Measurements from ENCODE around the gene ADAMTS14. TPM values are rescaled to one million over a fixed set of nuclear protein-coding genes. Genes with fewer than 3 reads are reported as not detected.

The ADAMTS14 gene
- total RNA-seq, 2 experiments from 2014 or later: 0.03 TPM; not detected in 1

GRCh38 chr10:70711911-70712310 lies 39.6 kb downstream of the ADAMTS14 start:
- H3K79me2 ChIP-seq (ENCODE audit: insufficient read depth, low read depth, low read length): no peaks in the 10 kb centered on the region
- no peaks in the 10 kb centered on the region for H3K9me3 ChIP-seq (ENCODE audit: low read length)
- no TSS peak for BruUV-seq (replicated peaks)
- ChIA-PET POLR2A (no interaction called here), CTCF (ENCODE audit: unreplicated experiment) (no interaction called here)
- H3K36me3 ChIP-seq (ENCODE audit: insufficient read depth, low read length): no peaks in the 10 kb centered on the region
- H3K4me2 ChIP-seq (ENCODE audit: low read length): no peak overlapping the region
- no peaks in the 10 kb centered on the region for H4K20me1 ChIP-seq (ENCODE audit: insufficient read depth, low read length)
- H2AFZ ChIP-seq (ENCODE audit: low read length): no peak overlapping the region
- DNase-seq (ENCODE audit: low spot score): no peak
- intact Hi-C loops (cut with micrococcal nuclease; ENCODE audit: unreplicated experiment): no loop called here
- TF ChIP-seq EZH2phosphoT487 (IDR thresholded peaks at IDR 0.05; ENCODE audit: borderline replicate concordance, low read depth, low read length): no peak
- TF ChIP-seq CTCF (conservative IDR thresholded peaks at IDR 0.05; ENCODE audit: low read length): no peak
- no peaks in the 10 kb centered on the region for H3K9me2 ChIP-seq (ENCODE audit: insufficient read depth, low read length)
- no peak overlapping the region for H3K27ac ChIP-seq (ENCODE audit: low read depth, low read length, poor library complexity, severe bottlenecking)
- no peaks in the 10 kb centered on the region for H3K4me1 ChIP-seq (ENCODE audit: insufficient read depth, low read length, poor library complexity, severe bottlenecking)
- H3K4me3 ChIP-seq (ENCODE audit: low read depth, low read length, poor library complexity, severe bottlenecking): no peak overlapping the region

- ChIA-PET CTCF (ENCODE audit: unreplicated experiment) (no interaction called here), POLR2A (no interaction called here)
- no peak for TF ChIP-seq EZH2phosphoT487 (IDR thresholded peaks at IDR 0.05; ENCODE audit: borderline replicate concordance, low read depth, low read length)
- BruUV-seq (replicated peaks): no TSS peak
- H3K9me3 ChIP-seq (ENCODE audit: low read length): no peaks in the 10 kb centered on the region
- intact Hi-C loops (cut with micrococcal nuclease; ENCODE audit: unreplicated experiment): no loop called here
- DNase-seq (ENCODE audit: low spot score): no peak
- H3K9me2 ChIP-seq (ENCODE audit: insufficient read depth, low read length): no peaks in the 10 kb centered on the region
- no peak overlapping the region for H3K4me3 ChIP-seq (ENCODE audit: low read depth, low read length, poor library complexity, severe bottlenecking)
- no peaks in the 10 kb centered on the region for H3K4me1 ChIP-seq (ENCODE audit: insufficient read depth, low read length, poor library complexity, severe bottlenecking)
- no peak overlapping the region for H2AFZ ChIP-seq (ENCODE audit: low read length)
- H3K79me2 ChIP-seq (ENCODE audit: insufficient read depth, low read depth, low read length): no peaks in the 10 kb centered on the region
- no peak overlapping the region for H3K4me2 ChIP-seq (ENCODE audit: low read length)
- H3K36me3 ChIP-seq (ENCODE audit: insufficient read depth, low read length): no peaks in the 10 kb centered on the region
- no peak overlapping the region for H3K27ac ChIP-seq (ENCODE audit: low read depth, low read length, poor library complexity, severe bottlenecking)
- no peaks in the 10 kb centered on the region for H4K20me1 ChIP-seq (ENCODE audit: insufficient read depth, low read length)
These were observed 41.9 kb downstream of the ADAMTS14 start for GRCh38 chr10:70714245-70714644.

- no peaks in the 10 kb centered on the region for H3K9me3 ChIP-seq (ENCODE audit: low read length)
- H3K4me2 ChIP-seq (ENCODE audit: low read length): no peak overlapping the region
- H3K4me3 ChIP-seq (ENCODE audit: low read depth, low read length, poor library complexity, severe bottlenecking): no peak overlapping the region
- H3K9me2 ChIP-seq (ENCODE audit: insufficient read depth, low read length): no peaks in the 10 kb centered on the region
- H3K27ac ChIP-seq (ENCODE audit: low read depth, low read length, poor library complexity, severe bottlenecking): no peak overlapping the region
- H3K36me3 ChIP-seq (ENCODE audit: insufficient read depth, low read length): no peaks in the 10 kb centered on the region
- intact Hi-C loops (cut with micrococcal nuclease; ENCODE audit: unreplicated experiment): no loop called here
- no peak for DNase-seq (ENCODE audit: low spot score)
- no peaks in the 10 kb centered on the region for H4K20me1 ChIP-seq (ENCODE audit: insufficient read depth, low read length)
- ChIA-PET CTCF (ENCODE audit: unreplicated experiment) (no interaction called here), POLR2A (interaction anchor here (0.7 kb wide), 1 partner anchor 163 kb away, joined by 3 read pairs; no protein-coding TSS in a partner anchor)
- no peaks in the 10 kb centered on the region for H3K79me2 ChIP-seq (ENCODE audit: insufficient read depth, low read depth, low read length)
- no peak for TF ChIP-seq CTCF (conservative IDR thresholded peaks at IDR 0.05; ENCODE audit: low read length)
- no peak for TF ChIP-seq EZH2phosphoT487 (IDR thresholded peaks at IDR 0.05; ENCODE audit: borderline replicate concordance, low read depth, low read length)
- no TSS peak for BruUV-seq (replicated peaks)
- H2AFZ ChIP-seq (ENCODE audit: low read length): no peak overlapping the region
- H3K4me1 ChIP-seq (ENCODE audit: insufficient read depth, low read length, poor library complexity, severe bottlenecking): no peaks in the 10 kb centered on the region
These were observed 42.6 kb downstream of the ADAMTS14 start for GRCh38 chr10:70714951-70715350.

Data from OCI-LY7 (cell line).